ENCODE data around the gene SIAH2.
A peak's percentile ranks its signal among the peaks of the same experiment; 100 is the strongest.

SIAH2 gene

DNA sequence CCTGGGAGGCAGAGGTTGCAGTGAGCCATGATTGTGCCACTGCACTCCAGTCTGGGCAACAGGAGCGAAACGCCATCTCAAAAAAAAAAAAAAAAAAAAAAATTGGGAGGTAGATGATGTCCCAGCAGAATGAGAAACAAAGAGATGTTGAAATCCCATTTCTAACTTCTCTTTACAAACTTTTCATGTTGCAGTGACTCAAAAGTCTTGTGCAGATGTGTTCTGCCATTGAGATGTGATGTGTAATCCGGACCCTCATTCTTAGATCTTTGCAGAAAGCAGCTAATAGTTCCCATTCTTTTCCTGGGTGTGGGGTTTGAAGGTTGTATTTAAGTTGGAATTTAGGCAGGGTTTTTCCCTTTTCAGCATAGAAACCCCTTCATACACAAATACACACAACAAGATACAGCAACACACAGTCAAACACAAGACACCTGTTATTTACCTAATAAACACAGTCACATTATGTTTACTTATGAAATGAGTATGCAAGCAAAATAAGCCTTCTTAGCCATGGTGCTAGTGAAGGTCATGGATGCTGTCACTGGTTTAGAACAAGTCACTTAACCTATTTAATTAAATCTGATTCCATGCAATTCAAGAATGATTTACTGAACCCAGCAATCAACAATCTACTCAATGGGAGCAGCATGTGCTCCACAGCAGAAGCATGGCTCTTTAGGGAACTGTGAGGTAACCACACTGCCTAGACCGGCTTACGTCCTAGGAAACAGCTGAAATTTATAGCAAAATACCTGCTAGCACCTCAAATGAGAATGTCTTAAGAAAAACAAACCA lies 14.9 kb downstream of the SIAH2 start:
- DNase-seq = peak; percentile 65

- DNase-seq = no peak
Observed at GRCh38 chr3:150746791-150747590, 16.0 kb downstream of the SIAH2 start.

- no peak for DNase-seq
Observed at GRCh38 chr3:150745832-150746231, 17.1 kb downstream of the SIAH2 start.

GRCh38 chr3:150744919-150745211 lies 18.1 kb downstream of the SIAH2 start:
- no peak for DNase-seq

DNA sequence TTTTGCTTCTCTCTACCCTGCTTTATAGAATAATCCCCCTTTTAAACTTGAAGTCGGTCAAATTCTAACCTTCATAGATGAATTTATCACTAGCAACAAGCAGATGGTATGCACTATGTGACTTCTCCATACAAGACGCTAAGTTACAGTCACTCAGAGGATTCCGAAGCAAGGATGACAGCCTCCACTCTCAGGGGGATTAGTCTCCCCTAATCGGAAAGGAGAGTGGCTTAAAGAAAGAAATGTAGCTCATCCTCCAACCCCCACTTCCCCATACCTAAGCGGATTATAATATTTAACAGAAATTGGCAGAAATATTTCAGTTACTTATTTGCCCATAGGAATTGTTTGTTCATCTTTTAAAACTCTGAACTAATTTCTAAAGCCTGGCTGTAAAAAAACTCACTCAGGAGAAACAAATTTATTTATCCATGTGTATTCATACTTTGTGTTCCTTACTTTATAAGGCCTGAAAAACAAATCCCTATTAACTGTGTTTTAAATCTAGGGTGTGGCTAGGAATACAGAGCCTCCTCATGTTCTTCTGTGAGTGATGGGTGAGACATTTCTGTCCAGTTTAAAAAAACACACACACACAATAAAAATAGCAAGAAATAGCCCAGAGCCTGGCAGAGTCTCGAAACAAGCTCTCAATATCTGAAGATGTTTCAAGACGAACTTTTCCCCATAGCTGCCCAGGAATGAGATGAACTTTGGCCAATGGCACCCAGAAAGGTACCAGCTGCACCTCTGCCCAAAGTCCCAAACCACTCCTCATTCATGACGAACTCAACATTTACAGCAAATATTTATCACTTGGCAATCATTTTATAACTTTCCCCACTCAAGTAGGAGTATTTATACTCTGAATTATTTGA lies 18.7 kb downstream of the SIAH2 start:
- DNase-seq = no peak

- DNase-seq = no peak
Observed at GRCh38 chr3:150743508-150743907, 19.5 kb downstream of the SIAH2 start.

DNA sequence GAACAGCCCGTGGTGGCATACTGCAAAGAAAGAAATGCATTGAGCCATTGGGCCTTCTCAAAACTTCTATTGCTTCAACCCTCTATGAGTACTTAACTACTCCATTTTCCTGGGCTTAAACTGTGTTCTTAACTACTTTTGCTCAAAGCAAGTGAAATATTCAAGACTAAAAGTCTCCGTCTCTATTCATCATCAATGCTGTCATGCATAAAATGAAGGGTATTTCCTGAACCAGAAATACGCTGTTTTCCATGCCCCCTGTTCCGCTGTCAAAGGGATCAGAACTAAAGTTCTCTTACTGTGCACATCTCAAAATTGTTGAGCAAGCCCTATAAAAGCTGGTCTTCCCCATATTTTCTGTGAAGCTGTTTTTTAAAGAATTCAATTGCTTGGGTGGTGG lies 20.3 kb downstream of the SIAH2 start:
- no peak for DNase-seq

- DNase-seq = no peak
Observed at GRCh38 chr3:150742141-150742523, 20.8 kb downstream of the SIAH2 start.

DNA sequence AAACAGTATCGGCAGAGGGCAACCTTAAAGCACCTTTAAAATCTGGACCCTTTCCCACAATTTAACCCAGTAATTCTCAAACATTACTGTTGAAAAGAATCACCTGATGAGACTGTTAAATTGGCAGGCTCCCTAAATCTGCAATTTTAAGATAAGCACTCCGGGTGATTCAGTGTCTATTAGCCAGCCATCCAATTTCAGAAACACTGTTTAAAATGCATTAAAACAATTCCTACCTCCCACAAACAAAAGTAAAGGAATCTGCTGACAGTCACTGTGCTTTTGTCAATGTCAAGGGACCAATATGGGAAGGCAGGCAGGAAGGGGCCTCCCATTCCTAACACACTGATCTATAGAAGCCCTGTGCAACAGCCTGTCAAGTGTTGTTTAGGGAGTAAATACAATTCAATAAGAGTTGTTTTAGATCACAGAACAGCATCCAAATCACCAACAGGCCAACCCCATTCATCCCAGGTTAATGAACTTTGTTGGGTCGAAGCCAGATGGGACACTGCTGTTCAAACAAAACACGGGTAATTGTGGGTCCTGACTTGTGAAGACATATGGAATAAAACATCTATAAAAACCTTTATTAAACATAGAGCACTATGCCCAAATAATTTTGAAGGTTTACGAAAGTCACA lies 21.4 kb downstream of the SIAH2 start:
- no peak for DNase-seq

GRCh38 chr3:150740733-150741496 lies 22.1 kb downstream of the SIAH2 start:
- DNase-seq = no peak

DNA sequence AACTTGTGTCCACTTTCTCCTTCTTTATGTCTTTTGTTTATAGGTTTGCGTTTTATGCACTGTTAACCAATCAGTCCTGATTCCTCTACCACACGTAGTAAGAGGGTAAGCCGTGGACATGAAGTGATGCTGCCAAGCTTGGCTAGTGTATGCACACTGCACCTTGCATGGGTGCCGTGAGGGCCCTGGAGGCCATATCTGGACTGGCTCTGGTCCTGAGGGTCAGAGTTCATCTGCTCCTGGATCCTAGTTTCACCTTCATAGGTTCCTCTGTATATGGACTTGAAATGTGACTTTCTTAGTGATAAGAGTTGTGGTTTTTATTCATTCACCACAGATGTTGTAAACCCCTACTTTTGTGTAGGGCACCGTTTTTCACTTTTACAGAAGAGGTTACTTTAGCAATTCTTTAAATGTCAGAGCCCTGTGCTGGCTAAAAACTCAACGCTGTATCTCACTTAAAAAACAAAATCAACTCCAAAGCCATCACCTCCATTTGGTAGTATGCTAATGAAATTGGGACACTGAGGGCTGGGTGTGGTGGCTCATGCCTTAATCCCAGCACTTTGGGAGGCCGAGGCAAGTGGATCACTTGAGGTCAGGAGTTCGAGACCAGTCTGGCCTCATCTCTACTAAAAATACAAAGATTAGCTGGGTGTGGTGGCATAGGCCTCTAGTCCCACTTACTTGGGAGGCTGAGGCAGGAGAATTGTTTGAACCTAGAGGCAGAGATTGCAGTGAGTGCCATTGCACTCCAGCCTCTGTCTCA lies 22.9 kb downstream of the SIAH2 start:
- no peak for DNase-seq

GRCh38 chr3:150739200-150739863 lies 23.6 kb downstream of the SIAH2 start:
- no peak for DNase-seq

- DNase-seq = no peak
Observed at GRCh38 chr3:150738688-150739087, 24.3 kb downstream of the SIAH2 start.

DNA sequence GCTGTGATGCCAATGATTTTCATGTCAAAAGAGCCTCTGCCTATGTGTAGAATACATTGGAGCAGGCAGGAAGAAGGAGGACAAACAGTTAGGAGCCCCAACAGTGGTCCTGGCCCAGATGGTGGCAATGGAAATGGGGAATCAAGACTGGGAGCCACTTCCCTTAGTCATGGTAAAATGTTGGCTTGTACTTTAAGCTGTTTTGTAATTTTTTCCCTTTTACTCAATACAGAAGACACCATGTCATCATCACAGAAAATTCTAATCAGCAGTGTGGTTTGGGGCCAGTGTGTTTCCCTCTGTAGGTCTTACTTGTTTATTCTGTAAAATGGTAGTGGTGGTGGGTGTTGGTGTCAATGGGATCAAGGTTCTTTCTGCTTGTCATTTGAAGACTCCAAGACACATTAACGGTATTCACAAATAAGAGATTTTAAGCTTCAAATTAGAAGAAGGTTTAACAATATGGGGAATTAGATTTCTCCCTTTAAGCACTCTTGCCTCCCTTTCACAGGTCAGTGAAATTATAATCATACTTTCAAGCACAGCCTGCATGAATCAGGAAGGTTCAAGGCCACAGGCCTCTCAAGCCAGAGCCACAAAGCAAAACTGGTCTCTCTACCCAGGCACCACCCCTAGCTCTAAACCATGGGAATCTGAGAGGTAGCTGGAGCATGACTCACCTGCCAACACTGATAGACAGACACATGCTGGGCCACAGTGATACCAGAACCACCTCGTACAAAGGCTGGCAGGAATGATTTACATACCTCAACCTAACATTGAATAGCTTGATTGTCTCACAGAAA lies 24.9 kb downstream of the SIAH2 start:
- peak; percentile 29 for DNase-seq

GRCh38 chr3:150736903-150737832 lies 25.8 kb downstream of the SIAH2 start:
- DNase-seq = no peak

DNA sequence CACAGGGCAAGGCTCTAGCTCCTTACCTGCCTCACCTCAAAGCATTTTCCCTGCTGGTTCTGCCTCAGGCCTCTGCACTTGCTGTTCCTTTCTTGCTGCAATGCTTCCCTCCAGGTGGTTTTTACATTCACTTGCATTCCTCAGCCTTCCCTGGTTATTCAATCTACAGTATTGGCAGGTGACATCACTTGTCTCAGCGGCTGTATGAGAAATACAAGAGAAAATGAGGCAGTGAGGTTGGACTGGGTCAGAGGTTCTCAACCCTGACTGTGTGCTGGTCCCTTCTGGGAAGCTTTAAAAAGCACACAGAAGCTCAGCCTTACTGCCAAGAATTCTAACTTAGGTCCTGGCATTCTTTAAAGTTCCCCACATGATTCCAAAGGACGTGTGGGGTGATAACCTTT lies 26.7 kb downstream of the SIAH2 start:
- DNase-seq = no peak

GRCh38 chr3:150734795-150735119 lies 28.2 kb downstream of the SIAH2 start:
- DNase-seq = no peak

DNA sequence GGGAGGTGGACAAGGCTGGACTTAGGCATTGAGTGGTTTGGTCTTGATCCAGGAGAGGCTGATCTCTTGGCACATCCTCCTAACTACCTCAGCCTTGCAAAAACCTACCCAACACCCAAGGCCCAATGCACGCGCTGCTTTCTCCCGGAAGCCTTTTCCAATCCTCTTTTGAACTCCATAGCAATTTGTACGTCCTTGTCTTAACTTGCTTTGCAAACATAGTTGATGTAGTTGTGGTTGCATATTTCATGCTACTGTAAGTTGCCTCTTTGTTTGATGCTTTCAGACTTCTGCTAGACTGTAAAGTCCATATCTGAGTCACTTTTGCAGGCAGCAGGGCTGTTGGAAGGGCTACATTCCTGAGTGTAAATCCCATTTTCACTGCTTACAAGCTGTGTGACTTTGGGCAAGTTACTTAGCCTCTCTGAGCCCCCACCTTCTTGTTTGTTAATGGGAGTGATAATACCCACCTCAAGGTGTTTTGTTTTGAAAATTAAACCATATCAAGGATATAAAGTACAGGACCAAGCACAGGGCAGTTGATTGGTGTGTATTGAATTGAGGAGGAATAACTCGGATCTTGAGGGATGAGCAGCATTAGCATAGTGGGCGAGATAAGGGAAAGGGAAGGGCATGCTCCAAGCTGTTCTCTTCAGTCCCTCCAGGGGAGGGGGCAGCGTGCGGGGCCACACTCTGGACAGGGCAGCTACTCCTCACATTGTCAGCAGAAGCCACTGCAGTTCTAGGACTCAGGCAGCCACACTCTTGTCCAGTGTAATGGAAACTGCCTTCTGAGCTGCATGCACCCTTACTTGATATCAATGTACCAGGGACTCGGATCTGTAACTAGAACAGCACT lies 28.8 kb downstream of the SIAH2 start:
- no peak for DNase-seq
